HepG2 (cell line): Measurements from ENCODE around the gene CD46. TPM values are rescaled to one million over a fixed set of nuclear protein-coding genes. Genes with fewer than 3 reads are reported as not detected.

ENCODE experiments used
- ATAC-seq: fragments of 200-7000 bp; cut with Tn5 transposase; 3 replicates; pipeline ENCODE4 v1.9.1; 2020; ENCODE audit warnings: mild to moderate bottlenecking, moderate library complexity
- BruUV-seq: library from RNA; stranded (reverse); fragments of 400-500 nt; replicated peaks from 2 replicates; lab custom pipeline; 2021; lab: Mats Ljungman, UMichigan
- CTCF ChIA-PET: fragments of 300-600 bp; formaldehyde crosslinking; extraction: SDS; loops from one replicate; lab custom pipeline; 2021; ENCODE audit warnings: low total read pairs, inconsistent platforms, low intra/inter-chr PET ratio; lab: Yijun Ruan, JAX
- POLR2A ChIA-PET: fragments of 350-600 bp; sonication (Branson Sonifier 250); formaldehyde crosslinking; loops from one replicate; lab custom pipeline; 2020; ENCODE audit warnings: antibody characterized with exemption, inconsistent platforms; lab: Yijun Ruan, JAX
- DNase-seq: peaks from one replicate; pipeline ENCODE4 v3.0.0-alpha.2; 2015; ENCODE audit warnings: low spot score
- FAIRE-seq: peaks from 3 replicates; lab custom pipeline; 2011; peaks lifted over from hg19 to GRCh38; lab: Jason Lieb, UNC
- H2AFZ ChIP-seq: one replicate; pipeline ENCODE4 v1.6.1; 2011; ENCODE audit warnings: low read length, inconsistent platforms
- H3K27ac ChIP-seq: fragments of 300-600 bp; 3 replicates; pipeline ENCODE4 v1.8.0; 2011; ENCODE audit warnings: mixed run types, mild to moderate bottlenecking, mixed read lengths, low read length, inconsistent platforms; ENCODE audit not compliant: insufficient read depth; ENCODE audit errors: extremely low read length
- H3K27me3 ChIP-seq, 2 experiments: fragments of 200-600 bp in 1 of 2; 2 replicates in 1 of 2; 3 replicates in 1 of 2; pipeline versions ENCODE4 v1.6.0 to v1.8.0; 2011; ENCODE audit warnings: low read length in 2 of 2, mild to moderate bottlenecking in 2 of 2, moderate library complexity in 2 of 2, inconsistent platforms in 1 of 2; ENCODE audit not compliant: insufficient read depth in 2 of 2, control insufficient read depth in 1 of 2
- H3K36me3 ChIP-seq, 2 experiments: fragments of 200-600 bp in 1 of 2; replicated peaks in 1 of 2; 2 replicates in 1 of 2; 3 replicates in 1 of 2; pipeline versions ENCODE4 v1.5.1 to v1.8.0; 2011; ENCODE audit warnings: low read length in 2 of 2, inconsistent platforms in 1 of 2; ENCODE audit not compliant: insufficient read depth in 2 of 2, control insufficient read depth in 1 of 2
- H3K4me1 ChIP-seq: 2 replicates; pipeline ENCODE4 v1.5.1; 2012; ENCODE audit warnings: low read length, inconsistent platforms; ENCODE audit not compliant: insufficient read depth
- H3K4me2 ChIP-seq: 2 replicates; pipeline ENCODE4 v1.6.0; 2011; ENCODE audit warnings: low read depth, low read length, inconsistent platforms
- H3K4me3 ChIP-seq, 3 experiments: fragments of 200-600 bp in 1 of 3; sonication (generic), shearing (Covaris generic) in 1 of 3; replicated peaks in 1 of 3; 2 replicates each; pipeline ENCODE4 v1.5.1; 2011 to 2016; ENCODE audit warnings: low read length in 3 of 3, inconsistent platforms in 2 of 3, low read depth in 2 of 3, mild to moderate bottlenecking in 2 of 3, control low read depth in 1 of 3, mixed read lengths in 1 of 3; ENCODE audit not compliant: insufficient read depth in 1 of 3
- H3K79me2 ChIP-seq: one replicate; pipeline ENCODE4 v1.6.1; 2011; ENCODE audit warnings: low read length, inconsistent platforms; ENCODE audit not compliant: insufficient read depth
- H3K9ac ChIP-seq: 2 replicates; pipeline ENCODE4 v1.6.0; 2011; ENCODE audit warnings: mild to moderate bottlenecking, low read depth, low read length, inconsistent platforms; ENCODE audit not compliant: insufficient read depth
- H3K9me3 ChIP-seq: 2 replicates; pipeline ENCODE4 v1.5.1; 2012; ENCODE audit warnings: mild to moderate bottlenecking, low read length
- H4K20me1 ChIP-seq: 2 replicates; pipeline ENCODE4 v1.6.0; 2011; ENCODE audit warnings: inconsistent platforms, mild to moderate bottlenecking, low read length, moderate library complexity; ENCODE audit not compliant: insufficient read depth
- EED ChIP-seq: sonication (generic); formaldehyde crosslinking; IDR thresholded peaks from 2 replicates; pipeline ENCODE4 v1.5.0; 2020; ENCODE audit warnings: mild to moderate bottlenecking, missing genetic modification reagents
- EP300 ChIP-seq, 3 experiments: sonication (generic) in 1 of 3; formaldehyde crosslinking in 1 of 3; IDR thresholded peaks; 2 replicates each; pipeline versions ENCODE4 v1.5.1 to v1.6.1; 2011 to 2020; ENCODE audit warnings: low read depth in 2 of 3, low read length in 2 of 3, borderline replicate concordance in 1 of 3, improper control_type of control experiment in 1 of 3, mild to moderate bottlenecking in 1 of 3, missing genetic modification reagents in 1 of 3, moderate library complexity in 1 of 3
- FOXP4 ChIP-seq: sonication (generic); formaldehyde crosslinking; IDR thresholded peaks from 2 replicates; pipeline ENCODE4 v1.4.0; 2020; ENCODE audit warnings: missing genetic modification reagents
- NFYC ChIP-seq: IDR thresholded peaks from 2 replicates; pipeline ENCODE4 v1.6.1; 2016; ENCODE audit warnings: missing genetic modification reagents, missing compliant biosample characterization
- POGK ChIP-seq: sonication (generic); formaldehyde crosslinking; conservative IDR thresholded peaks from 2 replicates; pipeline ENCODE4 v1.8.0; 2022; ENCODE audit warnings: mild to moderate bottlenecking, moderate library complexity, missing genetic modification reagents
- RFXANK ChIP-seq: IDR thresholded peaks from 2 replicates; pipeline ENCODE4 v1.6.1; 2016
- ZNF337 ChIP-seq: sonication (generic); formaldehyde crosslinking; IDR thresholded peaks from 2 replicates; pipeline ENCODE4 v1.5.1; 2020; ENCODE audit warnings: missing genetic modification reagents, low read depth, mild to moderate bottlenecking, borderline replicate concordance
- ZNF354B ChIP-seq: sonication (generic); formaldehyde crosslinking; IDR thresholded peaks from 2 replicates; pipeline ENCODE4 v1.8.0; 2022; ENCODE audit warnings: mild to moderate bottlenecking, missing genetic modification reagents
- ZNF547 ChIP-seq: sonication (generic); formaldehyde crosslinking; IDR thresholded peaks from 2 replicates; pipeline ENCODE4 v1.5.1; 2020; ENCODE audit warnings: mild to moderate bottlenecking, missing genetic modification reagents
- ZNF672 ChIP-seq: sonication (generic); formaldehyde crosslinking; IDR thresholded peaks from 2 replicates; pipeline ENCODE4 v1.8.1; 2022; ENCODE audit warnings: missing genetic modification reagents
- WGBS: methylation state at CpG from one replicate; pipeline ENCODE4 v1.1.6; 2017; ENCODE audit warnings: low lambda C conversion rate; 5-methylcytosine and 5-hydroxymethylcytosine counted together
- in situ Hi-C: cut with HindIII; loops from 2 replicates; pipeline ENCODE4 v1.10.0; 2017; ENCODE audit warnings: low pct_unique_long_range_greater_than_20kb; ENCODE audit not compliant: extremely low pct_ligation_motif_present
- intact Hi-C: fragments of 100-400 bp; cut with micrococcal nuclease; formaldehyde crosslinking; loops from one replicate; pipeline ENCODE4 v1.10.0; 2022; ENCODE audit not compliant: unreplicated experiment
- polyA plus RNA-seq, 8 experiments: library from polyadenylated mRNA; depleted of rRNA in 3 of 8; stranded (reverse) in 7 of 8; unstranded in 1 of 8; fragments of >200 nt; fragmentation: Illumina TruSeq in 4 of 8; extraction: Trizol in 4 of 8; gene quantifications; 2 replicates each; pipeline versions ENCODE4 v1.2.1 to v1.2.3, GENCODE V29; 2011 to 2016; ENCODE audit warnings: low read depth in 4 of 8, missing spikeins in 1 of 8, mixed read lengths in 1 of 8; ENCODE audit not compliant: insufficient read depth in 1 of 8
- total RNA-seq, 5 experiments: library from RNA; depleted of rRNA; stranded (reverse); fragments of >200 nt; fragmentation: Illumina TruSeq; extraction: Trizol; gene quantifications; 2 replicates each; pipeline ENCODE4 v1.2.3, GENCODE V29; 2016; ENCODE audit warnings: low read depth in 1 of 5

CD46 gene
- total and polyA plus RNA-seq, 2 of the 13 experiments (the other 11 are each of a cell fraction or from before 2014, with no cell fraction given), result 130 to 277 TPM

GRCh38 chr1:207803678-207804077 is 51.8 kb downstream of the CD46 start:
- BruUV-seq, result no TSS peak
- Histone ChIP-seq H3K4me1 (no peaks in the 10 kb centered on the region), H3K4me3 (no peak overlapping the region), H3K4me2 (no peak overlapping the region), H3K27me3 (no peaks in the 10 kb centered on the region), H4K20me1 (no peaks in the 10 kb centered on the region), H3K36me3 (peaks cover 30 to 54% of the 10 kb centered on the region in 2 experiments; a peak in 4 of 5 replicates), H3K79me2 (no peaks in the 10 kb centered on the region), H3K9me3 (no peaks in the 10 kb centered on the region), H3K9ac (no peak overlapping the region), H2AFZ (no peak overlapping the region), H3K27ac (no peak overlapping the region)
- intact Hi-C loops (no loop called here), in situ Hi-C loops (no loop called here)
- ATAC-seq (no peak), FAIRE-seq (no peak), DNase-seq (no peak)
- no peak for TF ChIP-seq ZNF354B
- TF ChIP-seq FOXP4 (CRISPR knock-in tag), result no peak
- no peak for TF ChIP-seq POGK (CRISPR knock-in tag)
- TF ChIP-seq EP300 (IDR thresholded peaks at IDR 0.05; ENCODE audit: low read depth in 2 of 2, low read length in 2 of 2), result no peak
- TF ChIP-seq EP300 (CRISPR knock-in tag; IDR thresholded peaks at IDR 0.05; ENCODE audit: borderline replicate concordance), result no peak
- no peak for TF ChIP-seq EED (CRISPR knock-in tag)
- TF ChIP-seq ZNF672, result no peak
- TF ChIP-seq ZNF337 (CRISPR knock-in tag), result no peak
- no peak for TF ChIP-seq NFYC (CRISPR knock-in tag)
- no peak for TF ChIP-seq RFXANK (CRISPR knock-in tag)
- TF ChIP-seq ZNF547, result no peak
- WGBS, result 97% methylated on average over 7 of the region's 9 CpGs
- CTCF ChIA-PET, result no interaction called here
- POLR2A ChIA-PET, result interaction anchor here (1.5 kb wide), 1 partner anchor 23 kb away, joined by 4 read pairs; no protein-coding TSS in a partner anchor
